Epithelial cell of proximal tubule (primary cell): ENCODE measurements around the gene SETD7. TPM values are rescaled to one million over a fixed set of nuclear protein-coding genes. Genes with fewer than 3 reads are reported as not detected.

Experiments
- DNase-seq: peaks from one replicate; pipeline ENCODE4 v3.0.0-alpha.2; 2011; ENCODE audit warnings: low read depth
- H3K4me3 ChIP-seq: 2 replicates; pipeline ENCODE4 v1.5.1; 2011; ENCODE audit warnings: low read depth, mild to moderate bottlenecking, low read length
- CTCF ChIP-seq: conservative IDR thresholded peaks from 2 replicates; pipeline ENCODE4 v1.5.1; 2012; ENCODE audit warnings: low read depth, mild to moderate bottlenecking, low read length
- total RNA-seq: library from RNA; depleted of rRNA; stranded (reverse); fragments of >200 nt; gene quantifications from 2 replicates; pipeline ENCODE4 v1.2.3, GENCODE V29; 2015

The SETD7 gene
- total RNA-seq, 1 donor from 2014 or later, result 21.7 TPM

- no peak for DNase-seq
Observed at GRCh38 chr4:139515531-139515958, 40.5 kb downstream of the SETD7 start.

GRCh38 chr4:139514382-139515059 lies 41.5 kb downstream of the SETD7 start:
- no peak for DNase-seq
- H3K4me3 ChIP-seq, result no peak overlapping the region
- no peak for TF ChIP-seq CTCF

More at GRCh38 chr4:139515531-139515958, 40.5 kb downstream of the SETD7 start:
- TF ChIP-seq CTCF, result no peak
- no peak overlapping the region for H3K4me3 ChIP-seq

- no peak for DNase-seq
- no peak for TF ChIP-seq CTCF
- no peak overlapping the region for H3K4me3 ChIP-seq
Observed at GRCh38 chr4:139511320-139511719, 44.7 kb downstream of the SETD7 start.

DNA sequence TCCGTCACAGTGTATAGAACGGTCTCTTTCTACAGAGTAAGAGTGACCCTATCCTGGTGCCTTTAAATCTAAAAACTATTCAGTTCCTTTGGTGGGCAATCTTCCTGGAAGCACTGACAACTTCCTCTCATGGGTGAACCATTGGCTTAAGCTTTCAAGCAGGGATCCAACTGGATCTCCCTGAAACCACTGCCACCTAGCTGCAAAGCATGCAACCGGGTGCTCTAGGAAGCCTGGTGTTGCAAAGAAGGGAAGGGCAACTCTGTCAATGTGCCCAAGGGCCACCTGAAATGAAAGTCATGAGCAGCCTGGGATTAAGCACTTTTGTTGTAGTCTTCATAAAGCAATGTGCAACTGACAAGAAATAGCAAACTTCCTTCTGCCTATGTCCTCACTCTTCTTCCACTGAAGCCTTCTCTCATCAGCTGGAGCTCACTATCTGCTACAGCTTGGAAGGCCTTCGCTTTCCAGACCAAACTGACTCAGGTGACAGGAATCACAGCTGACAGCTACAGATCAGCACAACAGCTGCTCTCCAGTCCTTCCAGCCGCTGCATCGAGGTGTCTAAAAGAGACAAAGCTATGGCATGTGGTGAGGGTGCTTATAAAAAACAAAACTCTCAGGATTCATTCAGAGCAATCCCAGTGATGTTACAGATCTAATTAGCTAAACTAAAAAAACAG lies 46.1 kb downstream of the SETD7 start:
- H3K4me3 ChIP-seq, result no peak overlapping the region
- TF ChIP-seq CTCF, result peak; percentile 68
- DNase-seq, result no peak

DNA sequence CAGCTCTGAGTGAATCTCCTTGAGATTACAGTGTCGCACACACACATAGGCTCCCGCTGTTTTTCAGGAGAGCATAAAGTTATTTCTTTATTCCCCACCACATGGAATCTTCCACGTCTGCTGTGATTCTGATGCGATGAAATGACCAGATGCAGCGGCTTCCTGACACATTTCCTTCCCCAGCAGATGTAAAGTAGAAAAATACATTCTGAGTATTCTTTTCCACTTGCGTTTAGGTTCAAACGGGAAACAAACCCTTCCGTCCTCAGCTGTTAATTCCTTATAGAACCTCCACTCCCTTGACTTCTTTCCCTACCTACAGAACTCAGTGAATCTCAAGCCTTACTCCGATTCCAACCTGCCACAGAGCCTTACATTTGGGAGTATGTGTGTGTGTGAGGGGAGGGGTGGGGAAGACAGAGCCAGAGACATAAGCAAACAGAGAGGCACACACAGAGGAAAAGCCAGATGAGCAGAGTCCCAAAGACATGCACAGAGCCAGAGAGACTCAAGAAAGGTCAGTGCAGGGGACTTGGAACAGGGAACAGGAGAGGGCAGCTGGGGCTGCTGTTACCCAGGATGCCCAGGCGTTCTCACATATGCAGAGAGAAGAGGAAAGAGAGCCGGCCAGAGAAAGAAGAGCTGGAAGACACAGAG lies 47.3 kb downstream of the SETD7 start:
- H3K4me3 ChIP-seq, result no peak overlapping the region
- no peak for DNase-seq
- TF ChIP-seq CTCF, result no peak

- no peak for TF ChIP-seq CTCF
- DNase-seq, result no peak
- H3K4me3 ChIP-seq, result no peak overlapping the region
Observed at GRCh38 chr4:139506774-139507173, 49.2 kb downstream of the SETD7 start.
